GM12892 (cell line): Measurements from ENCODE around the gene IGFLR1.

Experiments used
- DNase-seq: peaks from one replicate; pipeline ENCODE4 v3.0.0; 2011; ENCODE audit not compliant: insufficient read length
- FAIRE-seq: peaks from 2 replicates; lab custom pipeline; 2011; peaks lifted over from hg19 to GRCh38; lab: Jason Lieb, UNC
- POLR2A ChIP-seq: IDR thresholded peaks from 2 replicates; pipeline ENCODE4 v1.6.1; 2011; ENCODE audit warnings: low read depth, low read length, control low read depth
- POLR2AphosphoS5 ChIP-seq: IDR thresholded peaks from 2 replicates; pipeline ENCODE4 v1.6.1; 2011; ENCODE audit warnings: low read depth, low read length, control low read depth
- TAF1 ChIP-seq: IDR thresholded peaks from 2 replicates; pipeline ENCODE4 v1.6.1; 2011; ENCODE audit warnings: low read depth, mild to moderate bottlenecking, control low read depth, low read length, borderline replicate concordance

The IGFLR1 gene

GRCh38 chr19:35714601-35715354 lies 27.5 kb downstream of the IGFLR1 start:
- FAIRE-seq: peak; percentile 83
- DNase-seq: no peak
- no peak for TF ChIP-seq TAF1
- TF ChIP-seq POLR2A: peak; percentile 48; the same call in 1 of the 2 replicates

DNA sequence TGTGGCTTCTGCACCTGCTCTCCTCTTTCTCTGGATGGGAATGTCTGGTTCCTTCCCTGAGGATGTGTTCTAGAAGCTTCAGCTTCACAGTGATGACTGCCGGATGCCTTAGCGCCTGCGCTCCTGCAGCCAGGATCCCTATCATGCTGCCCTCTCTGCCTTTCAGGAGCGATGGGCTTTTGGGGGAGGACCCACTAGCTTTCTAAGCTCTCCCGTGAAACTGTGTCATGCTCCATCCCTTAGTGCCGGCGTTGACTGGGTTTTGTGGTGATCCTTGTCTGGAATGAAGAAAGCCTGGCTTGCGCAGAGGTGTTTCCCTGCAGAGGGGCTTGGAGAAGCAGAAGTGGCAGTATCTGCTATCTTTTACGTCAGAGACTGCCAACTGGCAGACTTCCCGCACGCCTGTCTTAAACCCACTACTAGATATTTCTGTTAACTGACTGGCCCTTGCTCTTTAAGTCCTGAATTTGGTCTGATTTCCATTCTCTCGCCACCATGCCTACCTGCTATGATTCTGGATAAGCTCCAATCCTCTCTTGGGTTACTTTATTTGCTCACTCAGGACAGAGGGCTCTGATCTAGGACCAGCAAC lies 28.3 kb downstream of the IGFLR1 start:
- peak; percentile 84 for FAIRE-seq
- TF ChIP-seq POLR2AphosphoS5 (no peak), TAF1 (no peak), POLR2A (no peak)
- no peak for DNase-seq

GRCh38 chr19:35713506-35713850 lies 28.8 kb downstream of the IGFLR1 start:
- DNase-seq (no peak), FAIRE-seq (no peak)
- TF ChIP-seq POLR2A (no peak), POLR2AphosphoS5 (no peak), TAF1 (no peak)

- FAIRE-seq (peak; percentile 94), DNase-seq (peak; percentile 73)
- TF ChIP-seq POLR2A (peak; percentile 79), TAF1 (peak; percentile 90), POLR2AphosphoS5 (peak; percentile 96)
Measured at GRCh38 chr19:35712567-35713505, 29.4 kb downstream of the IGFLR1 start.

GRCh38 chr19:35710784-35711723 lies 31.2 kb downstream of the IGFLR1 start:
- FAIRE-seq (peak; percentile 95), DNase-seq (peak; percentile 33)
- peak; percentile 53; the same call in 1 of the 2 replicates for TF ChIP-seq POLR2A
- peak; percentile 79 for TF ChIP-seq POLR2AphosphoS5
- peak; percentile 17; the same call in 1 of the 2 replicates for TF ChIP-seq TAF1

- no peak for TF ChIP-seq POLR2A
- no peak for TF ChIP-seq TAF1
- TF ChIP-seq POLR2AphosphoS5: no peak
- DNase-seq (no peak), FAIRE-seq (no peak)
Measured at GRCh38 chr19:35708391-35708790, 33.9 kb downstream of the IGFLR1 start.

DNA sequence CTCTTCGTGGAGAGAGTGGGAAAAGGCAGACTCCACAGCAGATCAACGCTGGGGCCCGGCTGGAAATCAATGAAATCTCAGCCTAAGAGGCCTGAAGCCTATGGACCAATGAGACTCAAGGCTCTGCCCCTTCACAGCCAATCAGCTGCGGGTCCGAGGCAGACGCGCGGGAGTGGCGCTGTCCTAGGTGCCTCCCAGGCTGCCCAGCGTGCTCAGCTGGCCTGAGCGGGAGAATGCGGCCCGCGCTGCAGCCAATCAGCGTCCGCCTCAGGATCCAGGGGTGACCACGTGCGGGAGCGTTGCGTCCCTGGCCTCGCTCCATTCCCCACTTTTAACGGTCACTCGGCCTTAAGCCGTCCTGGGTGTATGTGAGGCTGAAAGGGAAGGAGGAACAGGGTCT lies 38.0 kb downstream of the IGFLR1 start, which contains the start of gene ZBTB32:
Gene ZBTB32 (plus strand): TSS at position 341 of the 400 bp plus-strand sequence. CDS start 10,069 bp downstream, outside the sequence.
- no peak for FAIRE-seq
- TF ChIP-seq TAF1 (no peak), POLR2AphosphoS5 (no peak), POLR2A (no peak)
- peak; percentile 21 for DNase-seq

- no peak for TF ChIP-seq POLR2A
- no peak for TF ChIP-seq POLR2AphosphoS5
- no peak for TF ChIP-seq TAF1
Measured at GRCh38 chr19:35703343-35703742, 38.9 kb downstream of the IGFLR1 start.

DNA sequence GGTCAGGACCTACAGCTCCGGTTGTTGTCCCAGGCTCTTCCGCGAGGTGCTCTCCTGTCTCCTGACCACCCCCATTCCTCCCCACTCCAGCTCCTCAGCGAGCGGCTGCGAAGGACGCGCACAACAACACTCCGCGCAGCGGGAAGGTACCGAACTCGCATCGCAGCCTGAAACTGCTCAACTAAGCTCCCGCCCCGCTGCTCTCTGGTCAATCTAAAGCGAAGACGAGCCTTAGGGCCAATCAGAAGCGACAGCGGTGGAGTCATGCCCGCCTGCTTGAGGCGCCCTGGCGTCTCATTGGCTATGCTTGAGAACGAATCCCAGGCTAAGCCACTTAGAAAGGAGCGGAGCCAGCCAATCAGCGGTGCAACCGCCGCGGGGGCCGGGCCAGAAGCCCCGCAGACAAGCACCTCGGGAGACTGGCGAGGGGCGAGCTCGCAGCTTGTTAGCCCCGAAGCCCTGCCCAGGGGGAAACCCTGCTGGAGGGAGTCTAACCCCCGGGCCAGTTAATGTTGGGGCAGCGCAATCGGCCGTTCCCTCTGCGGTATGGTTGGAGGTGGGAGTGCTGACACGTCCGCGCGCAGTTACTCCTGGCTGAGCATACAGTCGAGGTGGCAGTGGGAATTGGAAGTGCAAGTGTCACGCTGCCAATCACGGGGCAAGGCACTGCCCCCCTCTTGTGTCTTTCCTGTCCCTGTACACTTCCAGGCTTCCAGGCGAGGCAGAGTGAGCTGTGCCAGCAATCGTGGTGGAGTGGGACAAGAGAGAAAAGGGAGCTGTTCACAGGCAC lies 39.8 kb downstream of the IGFLR1 start:
- TF ChIP-seq POLR2AphosphoS5 (peak; percentile 57; the same call in 1 of the 2 replicates), POLR2A (peak; percentile 81), TAF1 (no peak)
- DNase-seq (peak; percentile 95), FAIRE-seq (peak; percentile 100)

More at GRCh38 chr19:35703343-35703742, 38.9 kb downstream of the IGFLR1 start:
- DNase-seq (no peak), FAIRE-seq (peak; percentile 21)
